GM12878 (cell line): ENCODE data around the gene ALDH1L2. TPM values are rescaled to one million over a fixed set of nuclear protein-coding genes. Genes with fewer than 3 reads are reported as not detected.

Experiments used
- ATAC-seq: fragments of 200-7000 bp; cut with Tn5 transposase; 3 replicates; pipeline ENCODE4 v1.9.1; 2020; ENCODE audit warnings: mild to moderate bottlenecking, moderate library complexity
- BruUV-seq: library from RNA; stranded (reverse); fragments of 400-500 nt; replicated peaks from 2 replicates; lab custom pipeline; 2021; lab: Mats Ljungman, UMichigan
- CTCF ChIA-PET: fragments of 300-600 bp; sonication (Branson Sonifier 250); formaldehyde crosslinking; extraction: SDS; loops from one replicate; lab custom pipeline; 2021; ENCODE audit warnings: inconsistent platforms; lab: Yijun Ruan, JAX
- POLR2A ChIA-PET: fragments of 350-600 bp; formaldehyde crosslinking; extraction: SDS; loops from one replicate; lab custom pipeline; 2021; ENCODE audit warnings: inconsistent platforms; lab: Charles Lee
- RAD21 ChIA-PET: fragments of 300-600 bp; sonication (Branson Sonifier 250); formaldehyde crosslinking; loops from one replicate; lab custom pipeline; 2023; ENCODE audit warnings: antibody characterized with exemption; ENCODE audit not compliant: unreplicated experiment; lab: Charles Lee
- SMC1A ChIA-PET: fragments of 300-600 bp; sonication (Branson Sonifier 250); formaldehyde crosslinking; loops from one replicate; lab custom pipeline; 2023; ENCODE audit not compliant: unreplicated experiment, uncharacterized antibody; lab: Charles Lee
- DNase-seq: peaks from one replicate; pipeline ENCODE4 v3.0.0-alpha.2; 2011; ENCODE audit warnings: low read depth, low spot score
- FAIRE-seq: peaks from 3 replicates; lab custom pipeline; 2011; peaks lifted over from hg19 to GRCh38; lab: Jason Lieb, UNC
- H2AFZ ChIP-seq: 2 replicates; pipeline ENCODE4 v1.6.0; 2011; ENCODE audit warnings: low read depth, low read length, control low read depth; ENCODE audit not compliant: control insufficient read depth
- H3K27ac ChIP-seq: 2 replicates; pipeline ENCODE4 v1.5.1; 2011; ENCODE audit warnings: control low read depth; ENCODE audit not compliant: control insufficient read depth, insufficient read depth
- H3K27me3 ChIP-seq, 2 experiments: replicated peaks in 1 of 2; 2 replicates each; pipeline versions ENCODE4 v1.6.0 to v1.6.1; 2011; ENCODE audit warnings: low read length in 1 of 2; ENCODE audit not compliant: control insufficient read depth in 2 of 2, insufficient read depth in 2 of 2
- H3K36me3 ChIP-seq, 2 experiments: 2 replicates each; pipeline ENCODE4 v1.5.1; 2011; ENCODE audit warnings: low read length in 1 of 2; ENCODE audit not compliant: control insufficient read depth in 2 of 2, insufficient read depth in 2 of 2
- H3K4me1 ChIP-seq: 2 replicates; pipeline ENCODE4 v1.6.1; 2011; ENCODE audit warnings: mild to moderate bottlenecking, low read length, moderate library complexity, mixed read lengths; ENCODE audit not compliant: control insufficient read depth, insufficient read depth
- H3K4me2 ChIP-seq: 2 replicates; pipeline ENCODE4 v1.6.0; 2011; ENCODE audit warnings: control low read depth; ENCODE audit not compliant: control insufficient read depth, insufficient read depth
- H3K4me3 ChIP-seq: fragments of 200-600 bp; sonication (generic); 2 replicates; pipeline ENCODE4 v1.5.1; 2016
- H3K79me2 ChIP-seq: 2 replicates; pipeline ENCODE4 v1.6.0; 2011; ENCODE audit warnings: low read length; ENCODE audit not compliant: control insufficient read depth, insufficient read depth
- H3K9ac ChIP-seq: 2 replicates; pipeline ENCODE4 v1.8.0; 2011; ENCODE audit warnings: low read length, control low read depth, mixed read lengths; ENCODE audit not compliant: control insufficient read depth, insufficient read depth
- H3K9me3 ChIP-seq: replicated peaks from 3 replicates; pipeline ENCODE4 v1.5.1; 2011; ENCODE audit warnings: mild to moderate bottlenecking, low read length; ENCODE audit not compliant: control insufficient read depth, insufficient read depth
- H4K20me1 ChIP-seq: 2 replicates; pipeline ENCODE4 v1.6.0; 2011; ENCODE audit not compliant: control insufficient read depth, insufficient read depth
- BHLHE40 ChIP-seq, 2 experiments: fragments of 450-650 bp in 1 of 2; IDR thresholded peaks; 2 replicates each; pipeline ENCODE4 v1.6.1; 2011 to 2017; ENCODE audit warnings: low read depth in 2 of 2, borderline replicate concordance in 1 of 2, improper control_type of control experiment in 1 of 2, low read length in 1 of 2, mild to moderate bottlenecking in 1 of 2
- CBFB ChIP-seq: IDR thresholded peaks from 2 replicates; pipeline ENCODE4 v1.6.1; 2016; ENCODE audit warnings: antibody characterized with exemption, low read depth
- E2F8 ChIP-seq: fragments of 450-650 bp; IDR thresholded peaks from 2 replicates; pipeline ENCODE4 v1.6.1; 2018; ENCODE audit warnings: mild to moderate bottlenecking, low read depth, moderate library complexity; ENCODE audit not compliant: partially characterized antibody
- EZH2 ChIP-seq: IDR thresholded peaks from 2 replicates; pipeline ENCODE4 v1.6.1; 2012; ENCODE audit warnings: low read depth, mild to moderate bottlenecking, control low read depth, inconsistent platforms, low read length, borderline replicate concordance; ENCODE audit not compliant: control insufficient read depth
- PAX5 ChIP-seq: IDR thresholded peaks from 2 replicates; pipeline ENCODE4 v1.6.1; 2011; ENCODE audit warnings: low read depth, low read length, borderline replicate concordance
- TAF1 ChIP-seq: IDR thresholded peaks from 2 replicates; pipeline ENCODE4 v1.6.1; 2011; ENCODE audit warnings: mild to moderate bottlenecking, low read depth, low read length, borderline replicate concordance
- WGBS: methylation state at CpG from one replicate; pipeline ENCODE4 v1.1.6; 2016; ENCODE audit warnings: low lambda C conversion rate; ENCODE audit not compliant: insufficient replicate concordance, insufficient coverage; ENCODE audit errors: missing lambda C conversion rate; 5-methylcytosine and 5-hydroxymethylcytosine counted together
- in situ Hi-C: fragments of 300-500 bp; cut with MboI; formaldehyde crosslinking; loops from 9 replicates; pipeline ENCODE4 v1.14.3; 2018; ENCODE audit warnings: mixed read lengths
- intact Hi-C: fragments of 100-400 bp; cut with micrococcal nuclease; formaldehyde crosslinking; loops from one replicate; pipeline ENCODE4 v1.14.2; 2022; ENCODE audit not compliant: unreplicated experiment
- polyA plus RNA-seq, 11 experiments: library from polyadenylated mRNA; depleted of rRNA in 4 of 11; unstranded in 6 of 11; stranded (reverse) in 5 of 11; fragments of >200 nt; fragmentation: Nextera tagmentation in 4 of 11; fragmentation: Illumina TruSeq in 1 of 11; extraction: Ambion mirVana in 4 of 11; extraction: Trizol in 1 of 11; gene quantifications; 1 replicate in 1 of 11; 2 replicates in 10 of 11; pipeline versions ENCODE4 v1.2.1 to v1.2.3, GENCODE V29; 2011 to 2016; ENCODE audit warnings: inconsistent platforms in 2 of 11, missing spikeins in 2 of 11, low read depth in 1 of 11
- total RNA-seq, 4 experiments: library from RNA; depleted of rRNA in 3 of 4; stranded (reverse); fragments of >200 nt in 3 of 4; fragmentation: Illumina TruSeq in 1 of 4; extraction: Trizol in 1 of 4; gene quantifications; 2 replicates each; pipeline versions ENCODE4 v1.2.1 to v1.2.3, GENCODE V29; 2013 to 2021

The ALDH1L2 gene
- total and polyA plus RNA-seq, 10 of the 15 experiments (the other 5 are each of a cell fraction or from before 2014, with no cell fraction given), result 0.15 to 13.7 (median 8.5) TPM

GRCh38 chr12:105018012-105018411 lies 66.2 kb downstream of the ALDH1L2 start:
- intact Hi-C loops (no loop called here), in situ Hi-C loops (no loop called here)
- peaks cover 1% of the 10 kb centered on the region; the same call in 1 of the 3 replicates for H3K9me3 ChIP-seq
- SMC1A ChIA-PET, result no interaction called here
- no peak overlapping the region for H3K9ac ChIP-seq
- no peak for DNase-seq
- peak; percentile 65 for FAIRE-seq
- 94% methylated on average over 4 of the region's 4 CpGs for WGBS
- no peaks in the 10 kb centered on the region for H4K20me1 ChIP-seq
- H3K4me3 ChIP-seq, result no peak overlapping the region
- RAD21 ChIA-PET, result no interaction called here
- no peak overlapping the region for H3K27ac ChIP-seq
- no peaks in the 10 kb centered on the region for H3K27me3 ChIP-seq
- no peak overlapping the region for H2AFZ ChIP-seq
- H3K4me1 ChIP-seq, result no peaks in the 10 kb centered on the region
- BruUV-seq, result no TSS peak
- H3K79me2 ChIP-seq, result no peaks in the 10 kb centered on the region
- no peak overlapping the region for H3K4me2 ChIP-seq
- peaks cover 5 to 6% of the 10 kb centered on the region in 2 experiments; a peak in 2 of 4 replicates for H3K36me3 ChIP-seq
- no peak for ATAC-seq
- POLR2A ChIA-PET, result no interaction called here
- TF ChIP-seq BHLHE40 (IDR thresholded peaks at IDR 0.05; ENCODE audit: borderline replicate concordance in 1 of 2, low read depth in 2 of 2, low read length in 1 of 2), result no peak
- no peak for TF ChIP-seq TAF1
- TF ChIP-seq PAX5, result no peak
- CTCF ChIA-PET, result interaction anchor here (0.6 kb wide), 1 partner anchor 191 kb away, joined by 3 read pairs; no protein-coding TSS in a partner anchor

GRCh38 chr12:105015543-105015942 lies 68.7 kb downstream of the ALDH1L2 start:
- H3K9ac ChIP-seq, result no peak overlapping the region
- H2AFZ ChIP-seq, result no peak overlapping the region
- H3K79me2 ChIP-seq, result no peaks in the 10 kb centered on the region
- H3K27me3 ChIP-seq, result no peaks in the 10 kb centered on the region
- H3K4me2 ChIP-seq, result no peak overlapping the region
- no peaks in the 10 kb centered on the region for H4K20me1 ChIP-seq
- RAD21 ChIA-PET, result no interaction called here
- peaks cover 5 to 7% of the 10 kb centered on the region in 2 experiments; a peak in 2 of 4 replicates for H3K36me3 ChIP-seq
- no peak overlapping the region for H3K27ac ChIP-seq
- POLR2A ChIA-PET, result no interaction called here
- WGBS, result 100% methylated on average over 4 of the region's 4 CpGs
- no peak for ATAC-seq
- CTCF ChIA-PET, result no interaction called here
- intact Hi-C loops (no loop called here), in situ Hi-C loops (no loop called here)
- DNase-seq, result no peak
- BruUV-seq, result no TSS peak
- H3K9me3 ChIP-seq, result peaks cover 2% of the 10 kb centered on the region; the same call in 1 of the 3 replicates
- H3K4me1 ChIP-seq, result no peaks in the 10 kb centered on the region
- TF ChIP-seq CBFB (no peak), EZH2 (no peak), E2F8 (no peak)
- FAIRE-seq, result no peak
- SMC1A ChIA-PET, result no interaction called here
- H3K4me3 ChIP-seq, result no peak overlapping the region
